GM18867 (cell line): ENCODE data around the gene PPP2R3C.
"Not testable (repeated sequence)": the region's sequence is repeated elsewhere in the genome, so short reads cannot be mapped to it uniquely, and the experiment has no call there.

ENCODE experiments used
- ATAC-seq: cut with Tn5 transposase; IDR thresholded peaks from one replicate; pipeline ENCODE4 v1.9.1; 2021; ENCODE audit warnings: mild to moderate bottlenecking, moderate library complexity; ENCODE audit not compliant: unreplicated experiment

The PPP2R3C gene

DNA sequence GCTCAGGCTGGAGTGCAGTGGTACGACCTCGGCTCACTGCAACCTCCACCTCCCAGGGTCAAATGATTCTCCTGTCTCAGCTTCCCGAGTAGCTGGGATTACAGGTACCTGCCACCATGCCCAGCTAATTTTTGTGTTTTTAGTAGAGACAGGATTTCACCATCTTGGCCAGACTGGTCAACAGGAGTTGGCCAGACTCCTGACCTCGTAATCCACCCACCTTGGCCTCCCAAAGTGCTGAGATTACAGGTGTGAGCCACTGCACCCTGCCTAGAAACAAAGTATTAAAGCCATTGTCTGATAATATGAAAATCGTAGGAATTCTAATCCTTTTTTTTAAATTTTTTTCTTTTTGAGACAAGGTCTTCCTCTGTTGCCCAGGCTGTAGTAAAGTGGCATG lies 56.1 kb downstream of the PPP2R3C start:
- not testable (repeated sequence) for ATAC-seq

- ATAC-seq = not testable (repeated sequence)
Observed at GRCh38 chr14:35061113-35061791, 60.5 kb downstream of the PPP2R3C start.

- no peak for ATAC-seq
Observed at GRCh38 chr14:35052637-35053036, 69.2 kb downstream of the PPP2R3C start.

- no peak for ATAC-seq
Observed at GRCh38 chr14:35051796-35052195, 70.0 kb downstream of the PPP2R3C start.

DNA sequence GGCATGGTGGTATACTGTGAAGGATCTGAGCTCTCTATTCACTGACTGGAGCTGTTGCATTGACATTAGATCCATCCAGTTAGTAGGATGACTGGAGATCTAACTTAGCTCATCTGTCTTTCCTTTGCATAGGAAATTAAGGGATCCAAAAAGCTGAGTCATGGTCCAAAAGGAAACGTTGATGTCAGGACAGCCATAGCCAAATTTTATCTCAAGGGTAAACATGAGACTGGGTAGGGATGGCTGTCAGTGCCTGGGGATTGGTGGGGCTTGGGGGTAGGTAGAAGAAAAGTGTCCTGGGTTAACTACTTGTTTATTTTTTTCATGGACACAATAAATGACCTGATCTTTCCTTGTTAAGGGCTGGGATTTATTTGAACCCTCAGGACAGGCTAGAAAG lies 71.1 kb downstream of the PPP2R3C start:
- ATAC-seq = no peak

DNA sequence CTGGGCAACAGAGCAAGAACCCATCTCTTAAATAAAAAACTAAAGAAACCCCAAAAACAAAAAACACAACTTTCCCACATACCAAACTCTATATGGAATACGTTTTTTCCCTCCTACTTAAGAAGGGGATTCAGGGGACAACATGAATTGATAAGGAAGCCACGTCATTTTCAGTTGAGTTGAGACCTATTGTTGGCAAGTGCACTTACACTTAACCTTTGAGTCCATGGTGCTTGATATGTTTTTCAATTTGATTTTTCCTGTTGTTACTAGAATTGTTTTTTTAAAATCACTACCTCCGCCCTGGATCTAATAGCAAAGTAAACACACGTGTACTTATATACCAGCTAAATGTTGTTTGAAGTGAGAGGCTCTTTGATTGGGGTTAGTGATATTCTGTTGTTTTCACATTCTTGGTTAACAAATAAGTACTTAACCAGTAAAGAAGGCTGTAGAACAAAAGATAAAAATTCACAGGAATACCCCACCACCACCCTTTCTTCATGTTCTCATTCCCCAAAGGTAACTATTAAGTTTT lies 73.7 kb downstream of the PPP2R3C start:
- no peak for ATAC-seq

GRCh38 chr14:35046751-35047536 lies 74.8 kb downstream of the PPP2R3C start:
- peak; percentile 26 for ATAC-seq

DNA sequence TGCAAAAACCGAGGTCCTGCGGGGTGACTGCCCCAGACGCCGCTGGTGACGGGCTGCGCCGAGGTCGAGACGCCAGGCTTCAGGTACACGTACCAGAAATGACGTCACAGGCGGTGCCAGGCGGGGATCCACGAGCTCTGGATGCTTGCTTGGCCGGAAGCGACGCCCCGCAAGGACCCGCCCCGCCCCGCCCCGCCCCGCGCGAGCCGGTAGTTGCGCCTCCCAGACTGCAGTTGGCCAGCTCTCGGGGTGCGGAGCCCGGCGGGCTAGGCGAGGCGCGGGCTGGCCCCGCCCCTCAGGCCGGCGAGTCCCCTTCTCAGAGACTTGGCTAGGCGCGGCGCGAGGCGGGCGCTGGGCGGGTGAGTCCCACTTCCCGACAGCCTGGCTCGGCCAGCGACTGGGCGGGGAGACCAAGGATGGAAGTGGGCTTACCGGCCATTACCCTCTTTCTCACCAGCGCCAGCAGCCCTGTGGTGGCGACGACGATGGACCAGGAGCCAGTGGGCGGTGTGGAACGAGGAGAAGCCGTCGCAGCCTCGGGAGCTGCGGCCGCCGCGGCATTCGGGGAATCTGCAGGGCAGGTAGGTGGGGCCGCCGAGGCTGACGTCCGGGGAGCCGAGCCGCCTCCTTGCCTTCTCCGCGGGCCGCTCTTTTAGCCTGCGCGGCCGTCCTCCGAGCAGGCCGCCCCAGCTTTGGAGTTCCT lies 75.6 kb downstream of the PPP2R3C start, which contains the start of gene FAM177A1:
Gene FAM177A1 (plus strand): TSS at position 225 of the 703 bp plus-strand sequence. CDS start 192 bp downstream, at position 417.
- ATAC-seq = peak; percentile 92

- no peak for ATAC-seq
Observed at GRCh38 chr14:35045798-35046047, 76.1 kb downstream of the PPP2R3C start.

DNA sequence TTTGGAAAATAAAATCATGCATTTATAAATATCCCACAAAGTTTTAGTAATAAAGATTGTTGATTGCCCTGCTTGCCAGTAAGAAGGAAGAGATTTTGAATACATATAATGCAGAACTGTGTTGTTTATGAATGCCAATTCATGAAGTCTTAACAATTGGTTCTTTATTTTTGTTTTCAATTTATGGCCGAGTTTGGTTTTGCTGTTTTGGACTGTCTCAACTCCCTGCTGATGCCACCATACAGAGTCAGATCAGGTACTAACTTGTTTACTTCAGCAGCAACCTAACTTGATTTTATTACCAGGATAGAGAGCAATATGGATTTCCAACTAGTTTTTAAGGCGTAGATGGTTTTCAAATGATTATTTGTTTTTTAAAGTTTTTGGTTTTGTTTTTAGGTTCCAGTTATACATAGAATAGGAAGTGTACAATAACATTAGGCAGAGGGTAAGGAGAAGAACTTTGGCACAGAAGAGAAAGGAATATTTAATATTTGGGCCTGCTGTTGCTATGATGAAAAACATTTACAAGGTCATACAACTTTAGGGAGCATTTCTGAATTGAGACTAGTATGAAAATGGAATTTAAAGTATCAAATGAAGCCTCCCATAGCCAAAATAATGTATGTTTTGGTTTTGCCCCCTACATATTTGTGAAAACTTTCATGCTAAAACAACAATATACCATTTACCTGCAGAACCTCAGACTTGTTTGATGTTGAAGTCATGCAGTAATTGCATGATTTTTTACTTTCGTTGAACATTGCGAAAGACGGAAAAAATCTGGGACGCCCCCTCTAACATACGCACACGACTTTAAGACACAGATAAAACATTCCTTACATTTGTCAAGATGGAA lies 76.6 kb downstream of the PPP2R3C start:
- no peak for ATAC-seq

- ATAC-seq = no peak
Observed at GRCh38 chr14:35043046-35043445, 78.7 kb downstream of the PPP2R3C start.

GRCh38 chr14:35042632-35043031 lies 79.2 kb downstream of the PPP2R3C start:
- no peak for ATAC-seq

DNA sequence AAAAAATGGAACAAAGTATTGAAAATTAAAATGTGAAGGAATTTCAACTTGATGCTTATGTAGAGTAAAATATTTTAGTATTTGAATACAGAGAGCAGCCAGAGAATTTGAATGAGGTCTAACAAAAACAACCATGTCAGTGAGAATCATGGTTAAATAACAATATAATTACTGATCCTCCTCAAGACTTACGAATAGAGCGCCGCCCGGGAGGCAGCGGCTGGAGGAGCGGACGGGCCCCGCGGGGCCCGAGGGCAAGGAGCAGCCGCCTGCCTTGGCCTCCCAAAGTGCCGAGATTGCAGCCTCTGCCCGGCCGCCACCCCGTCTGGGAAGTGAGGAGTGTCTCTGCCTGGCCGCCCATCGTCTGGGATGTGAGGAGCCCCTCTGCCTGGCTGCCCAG lies 83.5 kb downstream of the PPP2R3C start:
- ATAC-seq = not testable (repeated sequence)
